GM23338 (cell line): ENCODE data around the gene HTR4. TPM values are rescaled to one million over a fixed set of nuclear protein-coding genes. Genes with fewer than 3 reads are reported as not detected.

Experiments used
- ATAC-seq: fragments of 200-7000 bp; cut with Tn5 transposase; 3 replicates; pipeline ENCODE4 v1.9.1; 2020
- DNase-seq: peaks from one replicate; pipeline ENCODE4 v3.0.0-alpha.2; 2015; ENCODE audit warnings: low spot score
- H2AFZ ChIP-seq: fragments of 200-600 bp; sonication (generic); 2 replicates; pipeline ENCODE4 v1.8.0; 2016; ENCODE audit warnings: antibody characterized with exemption, mild to moderate bottlenecking, moderate library complexity
- H3F3A ChIP-seq: fragments of 200-600 bp; sonication (generic); replicated peaks from 2 replicates; pipeline ENCODE4 v1.8.0; 2017; ENCODE audit warnings: antibody characterized with exemption, mixed run types, low read depth
- H3K27ac ChIP-seq: fragments of 200-600 bp; sonication (generic); 2 replicates; pipeline ENCODE4 v1.6.1; 2016; ENCODE audit warnings: low read depth
- H3K27me3 ChIP-seq: fragments of 200-600 bp; sonication (generic); 2 replicates; pipeline ENCODE4 v1.8.0; 2016; ENCODE audit warnings: mild to moderate bottlenecking, mixed run types, moderate library complexity; ENCODE audit not compliant: insufficient read depth
- H3K36me3 ChIP-seq: fragments of 200-600 bp; sonication (generic); 2 replicates; pipeline ENCODE4 v1.8.0; 2016; ENCODE audit warnings: mild to moderate bottlenecking; ENCODE audit not compliant: insufficient read depth
- H3K4me1 ChIP-seq: fragments of 200-600 bp; sonication (generic); 2 replicates; pipeline ENCODE4 v1.8.0; 2016; ENCODE audit warnings: mild to moderate bottlenecking, moderate library complexity; ENCODE audit not compliant: insufficient read depth
- H3K4me2 ChIP-seq: fragments of 200-600 bp; sonication (generic); 2 replicates; pipeline ENCODE4 v1.7.1; 2017; ENCODE audit warnings: mixed run types
- H3K4me3 ChIP-seq: fragments of 200-600 bp; sonication (generic); 2 replicates; pipeline ENCODE4 v1.6.1; 2016; ENCODE audit warnings: mixed run types
- H3K79me2 ChIP-seq: fragments of 200-600 bp; sonication (generic); replicated peaks from 2 replicates; pipeline ENCODE4 v1.8.0; 2017; ENCODE audit warnings: mild to moderate bottlenecking; ENCODE audit not compliant: insufficient read depth
- H3K9me2 ChIP-seq: fragments of 200-600 bp; sonication (generic); 2 replicates; pipeline ENCODE4 v1.8.0; 2017; ENCODE audit not compliant: insufficient read depth
- H4K20me1 ChIP-seq: fragments of 200-600 bp; sonication (generic); replicated peaks from 2 replicates; pipeline ENCODE4 v1.8.0; 2017; ENCODE audit warnings: mild to moderate bottlenecking; ENCODE audit not compliant: insufficient read depth
- H3K27ac Mint-ChIP-seq: 2 replicates; pipeline ENCODE4 v1.8.0; 2020; ENCODE audit warnings: inconsistent platforms, mild to moderate bottlenecking, moderate library complexity, mixed read lengths
- H3K27me3 Mint-ChIP-seq: 3 replicates; pipeline ENCODE4 v1.8.0; 2022; ENCODE audit warnings: low read depth, mild to moderate bottlenecking, moderate library complexity, mixed read lengths, inconsistent platforms; ENCODE audit not compliant: insufficient read depth, poor library complexity
- H3K36me3 Mint-ChIP-seq: 3 replicates; pipeline ENCODE4 v1.8.0; 2021; ENCODE audit warnings: low read depth, mild to moderate bottlenecking, inconsistent platforms, moderate library complexity, mixed read lengths
- H3K4me1 Mint-ChIP-seq: 3 replicates; pipeline ENCODE4 v1.8.0; 2020; ENCODE audit warnings: mild to moderate bottlenecking, inconsistent platforms, mixed read lengths
- H3K4me3 Mint-ChIP-seq: 3 replicates; pipeline ENCODE4 v1.8.0; 2021; ENCODE audit warnings: moderate library complexity, mild to moderate bottlenecking, inconsistent platforms, mixed read lengths
- H3K9me3 Mint-ChIP-seq: 3 replicates; pipeline ENCODE4 v1.8.0; 2020; ENCODE audit warnings: moderate library complexity, mild to moderate bottlenecking, inconsistent platforms, mixed read lengths
- CREB1 ChIP-seq: fragments of 250-450 bp; sonication (Bioruptor Pico); IDR thresholded peaks from 2 replicates; pipeline ENCODE4 v1.5.0; 2020; ENCODE audit warnings: low read depth, mild to moderate bottlenecking, moderate library complexity
- EZH2 ChIP-seq: fragments of 200-600 bp; sonication (generic); IDR thresholded peaks from one replicate; pipeline ENCODE4 v1.8.0; 2017; ENCODE audit warnings: antibody characterized with exemption, mild to moderate bottlenecking, low read depth; ENCODE audit not compliant: unreplicated experiment
- EZH2phosphoT487 ChIP-seq: fragments of 200-600 bp; sonication (generic); IDR thresholded peaks from one replicate; pipeline ENCODE4 v1.8.1; 2018; ENCODE audit warnings: antibody characterized with exemption; ENCODE audit not compliant: unreplicated experiment
- JUNB ChIP-seq: IDR thresholded peaks from one replicate; pipeline ENCODE4 v1.6.1; 2016; ENCODE audit warnings: antibody characterized with exemption; ENCODE audit not compliant: unreplicated experiment
- NANOG ChIP-seq: IDR thresholded peaks from 2 replicates; pipeline ENCODE4 v1.6.1; 2016; ENCODE audit warnings: antibody characterized with exemption, borderline replicate concordance
- POLR2AphosphoS5 ChIP-seq: IDR thresholded peaks from 2 replicates; pipeline ENCODE4 v1.6.1; 2016; ENCODE audit warnings: antibody characterized with exemption, low read depth
- STAT1 ChIP-seq: IDR thresholded peaks from one replicate; pipeline ENCODE4 v1.6.1; 2016; ENCODE audit warnings: antibody characterized with exemption; ENCODE audit not compliant: unreplicated experiment
- ZNF114 ChIP-seq: fragments of 250-450 bp; sonication (Bioruptor Pico); IDR thresholded peaks from 2 replicates; pipeline ENCODE4 v1.5.0; 2020; ENCODE audit warnings: mild to moderate bottlenecking, moderate library complexity
- ZNF331 ChIP-seq: fragments of 250-450 bp; sonication (Bioruptor Pico); IDR thresholded peaks from 2 replicates; pipeline ENCODE4 v1.5.0; 2020; ENCODE audit warnings: low read depth, mild to moderate bottlenecking, moderate library complexity
- polyA plus RNA-seq: library from polyadenylated mRNA; unstranded; fragments of >200 nt; fragmentation: Nextera tagmentation; extraction: Ambion mirVana; gene quantifications from 2 replicates; pipeline ENCODE4 v1.2.1, GENCODE V29; 2016
- total RNA-seq: library from RNA; depleted of rRNA; stranded (reverse); fragments of >200 nt; shearing (Covaris generic); gene quantifications from 2 replicates; pipeline ENCODE4 v1.2.3, GENCODE V29; 2014
- TF ChIP-seq, protein P1 (sequence below), 2 experiments: fragments of 200-600 bp in 1 of 2; sonication (generic) in 1 of 2; conservative IDR thresholded peaks; 2 replicates each; pipeline versions ENCODE4 v1.5.1 to v1.6.1; 2016 to 2017; ENCODE audit warnings: antibody characterized with exemption in 2 of 2, low read depth in 2 of 2, mild to moderate bottlenecking in 2 of 2, moderate library complexity in 1 of 2
- TF ChIP-seq, protein P2 (sequence below): IDR thresholded peaks from 2 replicates; pipeline ENCODE4 v1.6.1; 2016; ENCODE audit warnings: antibody characterized with exemption
- TF ChIP-seq, protein P3 (sequence below): fragments of 250-450 bp; sonication (Bioruptor Pico); IDR thresholded peaks from 2 replicates; pipeline ENCODE4 v1.5.0; 2020; ENCODE audit warnings: mild to moderate bottlenecking, moderate library complexity

The HTR4 gene
- total and polyA plus RNA-seq, 2 experiments from 2014 or later = 0.10 TPM; not detected in 1

DNA sequence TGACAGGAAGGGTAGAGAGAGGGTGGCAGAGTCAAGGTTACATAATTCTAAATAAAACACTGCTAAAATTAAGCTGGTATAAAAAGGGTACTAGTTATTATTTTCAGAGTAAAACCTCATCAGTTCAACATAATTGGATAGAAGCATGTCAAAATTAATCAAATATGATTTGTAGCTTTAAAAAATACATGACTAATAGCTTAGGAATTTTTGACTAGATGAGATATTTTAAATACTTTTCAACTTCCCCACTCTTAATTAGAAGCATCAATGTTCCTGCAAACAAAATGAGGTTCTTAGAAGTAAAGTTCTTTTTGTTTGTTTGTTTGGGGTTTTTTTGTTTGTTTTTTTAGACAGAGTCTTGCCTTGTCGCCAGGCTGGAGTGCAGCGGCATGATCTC, 29.1 kb downstream of the HTR4 start (continued):
- TF ChIP-seq, protein P1, sequence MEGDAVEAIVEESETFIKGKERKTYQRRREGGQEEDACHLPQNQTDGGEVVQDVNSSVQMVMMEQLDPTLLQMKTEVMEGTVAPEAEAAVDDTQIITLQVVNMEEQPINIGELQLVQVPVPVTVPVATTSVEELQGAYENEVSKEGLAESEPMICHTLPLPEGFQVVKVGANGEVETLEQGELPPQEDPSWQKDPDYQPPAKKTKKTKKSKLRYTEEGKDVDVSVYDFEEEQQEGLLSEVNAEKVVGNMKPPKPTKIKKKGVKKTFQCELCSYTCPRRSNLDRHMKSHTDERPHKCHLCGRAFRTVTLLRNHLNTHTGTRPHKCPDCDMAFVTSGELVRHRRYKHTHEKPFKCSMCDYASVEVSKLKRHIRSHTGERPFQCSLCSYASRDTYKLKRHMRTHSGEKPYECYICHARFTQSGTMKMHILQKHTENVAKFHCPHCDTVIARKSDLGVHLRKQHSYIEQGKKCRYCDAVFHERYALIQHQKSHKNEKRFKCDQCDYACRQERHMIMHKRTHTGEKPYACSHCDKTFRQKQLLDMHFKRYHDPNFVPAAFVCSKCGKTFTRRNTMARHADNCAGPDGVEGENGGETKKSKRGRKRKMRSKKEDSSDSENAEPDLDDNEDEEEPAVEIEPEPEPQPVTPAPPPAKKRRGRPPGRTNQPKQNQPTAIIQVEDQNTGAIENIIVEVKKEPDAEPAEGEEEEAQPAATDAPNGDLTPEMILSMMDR (conservative IDR thresholded peaks at IDR 0.05; ENCODE audit: low read depth in 2 of 2) = no peak
- TF ChIP-seq JUNB = no peak
- TF ChIP-seq EZH2 = no peak
- no peak for TF ChIP-seq EZH2phosphoT487
- no peak for TF ChIP-seq CREB1 (CRISPR knock-in tag)
- no peak for TF ChIP-seq POLR2AphosphoS5
- TF ChIP-seq STAT1 = no peak
- TF ChIP-seq ZNF114 (CRISPR knock-in tag) = no peak
- TF ChIP-seq, protein P2, sequence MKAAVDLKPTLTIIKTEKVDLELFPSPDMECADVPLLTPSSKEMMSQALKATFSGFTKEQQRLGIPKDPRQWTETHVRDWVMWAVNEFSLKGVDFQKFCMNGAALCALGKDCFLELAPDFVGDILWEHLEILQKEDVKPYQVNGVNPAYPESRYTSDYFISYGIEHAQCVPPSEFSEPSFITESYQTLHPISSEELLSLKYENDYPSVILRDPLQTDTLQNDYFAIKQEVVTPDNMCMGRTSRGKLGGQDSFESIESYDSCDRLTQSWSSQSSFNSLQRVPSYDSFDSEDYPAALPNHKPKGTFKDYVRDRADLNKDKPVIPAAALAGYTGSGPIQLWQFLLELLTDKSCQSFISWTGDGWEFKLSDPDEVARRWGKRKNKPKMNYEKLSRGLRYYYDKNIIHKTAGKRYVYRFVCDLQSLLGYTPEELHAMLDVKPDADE = no peak

DNA sequence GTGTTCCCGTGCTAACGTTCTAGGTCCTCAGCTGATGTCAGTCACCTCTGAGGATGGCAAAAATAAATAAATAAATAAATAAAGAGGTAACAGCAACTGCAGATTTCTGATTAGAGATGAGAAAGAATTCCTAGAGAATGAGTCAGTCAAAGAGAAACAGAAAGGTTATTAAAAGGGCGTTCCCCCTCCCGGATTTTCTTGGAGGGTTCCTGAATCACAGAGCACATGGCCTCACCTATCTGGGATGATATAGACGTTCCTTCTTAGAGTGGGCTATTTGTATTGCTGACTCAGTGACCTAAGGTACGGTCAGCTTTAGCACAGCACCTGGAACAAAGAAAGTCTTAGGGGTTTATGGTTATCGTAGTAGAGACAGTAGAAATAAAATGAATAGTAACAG, 30.6 kb downstream of the HTR4 start:
- Histone ChIP-seq H3F3A (no peaks in the 10 kb centered on the region), H3K4me2 (no peak overlapping the region), H2AFZ (no peak overlapping the region), H3K4me3 (no peak overlapping the region), H3K27me3 (no peaks in the 10 kb centered on the region), H3K79me2 (no peaks in the 10 kb centered on the region), H4K20me1 (no peaks in the 10 kb centered on the region), H3K27ac (no peak overlapping the region), H3K36me3 (no peaks in the 10 kb centered on the region), H3K9me2 (no peaks in the 10 kb centered on the region), H3K4me1 (no peaks in the 10 kb centered on the region)
- no peaks in the 10 kb centered on the region for H3K36me3 Mint-ChIP-seq
- no peak overlapping the region for H3K27ac Mint-ChIP-seq
- H3K9me3 Mint-ChIP-seq = no peaks in the 10 kb centered on the region
- peaks cover 1% of the 10 kb centered on the region for H3K27me3 Mint-ChIP-seq
- DNase-seq = no peak
- H3K4me1 Mint-ChIP-seq = no peaks in the 10 kb centered on the region
- ATAC-seq = no peak
- no peak overlapping the region for H3K4me3 Mint-ChIP-seq
- no peak for TF ChIP-seq CREB1 (CRISPR knock-in tag)
- TF ChIP-seq POLR2AphosphoS5 = no peak
- TF ChIP-seq ZNF114 (CRISPR knock-in tag) = no peak
- TF ChIP-seq, protein P2 = no peak
- no peak for TF ChIP-seq STAT1
- no peak for TF ChIP-seq NANOG
- no peak for TF ChIP-seq ZNF331 (CRISPR knock-in tag)
- TF ChIP-seq, protein P3, sequence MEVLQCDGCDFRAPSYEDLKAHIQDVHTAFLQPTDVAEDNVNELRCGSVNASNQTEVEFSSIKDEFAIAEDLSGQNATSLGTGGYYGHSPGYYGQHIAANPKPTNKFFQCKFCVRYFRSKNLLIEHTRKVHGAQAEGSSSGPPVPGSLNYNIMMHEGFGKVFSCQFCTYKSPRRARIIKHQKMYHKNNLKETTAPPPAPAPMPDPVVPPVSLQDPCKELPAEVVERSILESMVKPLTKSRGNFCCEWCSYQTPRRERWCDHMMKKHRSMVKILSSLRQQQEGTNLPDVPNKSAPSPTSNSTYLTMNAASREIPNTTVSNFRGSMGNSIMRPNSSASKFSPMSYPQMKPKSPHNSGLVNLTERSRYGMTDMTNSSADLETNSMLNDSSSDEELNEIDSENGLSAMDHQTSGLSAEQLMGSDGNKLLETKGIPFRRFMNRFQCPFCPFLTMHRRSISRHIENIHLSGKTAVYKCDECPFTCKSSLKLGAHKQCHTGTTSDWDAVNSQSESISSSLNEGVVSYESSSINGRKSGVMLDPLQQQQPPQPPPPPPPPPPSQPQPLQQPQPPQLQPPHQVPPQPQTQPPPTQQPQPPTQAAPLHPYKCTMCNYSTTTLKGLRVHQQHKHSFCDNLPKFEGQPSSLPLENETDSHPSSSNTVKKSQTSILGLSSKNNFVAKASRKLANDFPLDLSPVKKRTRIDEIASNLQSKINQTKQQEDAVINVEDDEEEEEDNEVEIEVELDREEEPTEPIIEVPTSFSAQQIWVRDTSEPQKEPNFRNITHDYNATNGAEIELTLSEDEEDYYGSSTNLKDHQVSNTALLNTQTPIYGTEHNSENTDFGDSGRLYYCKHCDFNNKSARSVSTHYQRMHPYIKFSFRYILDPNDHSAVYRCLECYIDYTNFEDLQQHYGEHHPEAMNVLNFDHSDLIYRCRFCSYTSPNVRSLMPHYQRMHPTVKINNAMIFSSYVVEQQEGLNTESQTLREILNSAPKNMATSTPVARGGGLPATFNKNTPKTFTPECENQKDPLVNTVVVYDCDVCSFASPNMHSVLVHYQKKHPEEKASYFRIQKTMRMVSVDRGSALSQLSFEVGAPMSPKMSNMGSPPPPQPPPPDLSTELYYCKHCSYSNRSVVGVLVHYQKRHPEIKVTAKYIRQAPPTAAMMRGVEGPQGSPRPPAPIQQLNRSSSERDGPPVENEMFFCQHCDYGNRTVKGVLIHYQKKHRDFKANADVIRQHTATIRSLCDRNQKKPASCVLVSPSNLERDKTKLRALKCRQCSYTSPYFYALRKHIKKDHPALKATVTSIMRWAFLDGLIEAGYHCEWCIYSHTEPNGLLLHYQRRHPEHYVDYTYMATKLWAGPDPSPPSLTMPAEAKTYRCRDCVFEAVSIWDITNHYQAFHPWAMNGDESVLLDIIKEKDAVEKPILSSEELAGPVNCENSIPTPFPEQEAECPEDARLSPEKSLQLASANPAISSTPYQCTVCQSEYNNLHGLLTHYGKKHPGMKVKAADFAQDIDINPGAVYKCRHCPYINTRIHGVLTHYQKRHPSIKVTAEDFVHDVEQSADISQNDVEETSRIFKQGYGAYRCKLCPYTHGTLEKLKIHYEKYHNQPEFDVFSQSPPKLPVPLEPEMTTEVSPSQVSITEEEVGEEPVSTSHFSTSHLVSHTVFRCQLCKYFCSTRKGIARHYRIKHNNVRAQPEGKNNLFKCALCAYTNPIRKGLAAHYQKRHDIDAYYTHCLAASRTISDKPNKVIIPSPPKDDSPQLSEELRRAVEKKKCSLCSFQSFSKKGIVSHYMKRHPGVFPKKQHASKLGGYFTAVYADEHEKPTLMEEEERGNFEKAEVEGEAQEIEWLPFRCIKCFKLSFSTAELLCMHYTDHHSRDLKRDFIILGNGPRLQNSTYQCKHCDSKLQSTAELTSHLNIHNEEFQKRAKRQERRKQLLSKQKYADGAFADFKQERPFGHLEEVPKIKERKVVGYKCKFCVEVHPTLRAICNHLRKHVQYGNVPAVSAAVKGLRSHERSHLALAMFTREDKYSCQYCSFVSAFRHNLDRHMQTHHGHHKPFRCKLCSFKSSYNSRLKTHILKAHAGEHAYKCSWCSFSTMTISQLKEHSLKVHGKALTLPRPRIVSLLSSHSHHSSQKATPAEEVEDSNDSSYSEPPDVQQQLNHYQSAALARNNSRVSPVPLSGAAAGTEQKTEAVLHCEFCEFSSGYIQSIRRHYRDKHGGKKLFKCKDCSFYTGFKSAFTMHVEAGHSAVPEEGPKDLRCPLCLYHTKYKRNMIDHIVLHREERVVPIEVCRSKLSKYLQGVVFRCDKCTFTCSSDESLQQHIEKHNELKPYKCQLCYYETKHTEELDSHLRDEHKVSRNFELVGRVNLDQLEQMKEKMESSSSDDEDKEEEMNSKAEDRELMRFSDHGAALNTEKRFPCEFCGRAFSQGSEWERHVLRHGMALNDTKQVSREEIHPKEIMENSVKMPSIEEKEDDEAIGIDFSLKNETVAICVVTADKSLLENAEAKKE (CRISPR knock-in tag) = no peak
- TF ChIP-seq, protein P1 (conservative IDR thresholded peaks at IDR 0.05; ENCODE audit: low read depth in 2 of 2) = no peak
- no peak for TF ChIP-seq JUNB
